Urothelium cell line (cell line): ENCODE results near the gene HSD17B1.

Source experiments
- DNase-seq: peaks from one replicate; pipeline ENCODE4 v3.0.0; 2011; ENCODE audit warnings: low spot score, mixed read lengths
- FAIRE-seq: peaks from 2 replicates; lab custom pipeline; 2011; peaks lifted over from hg19 to GRCh38; lab: Jason Lieb, UNC

Gene HSD17B1

GRCh38 chr17:42565523-42566214 lies 12.9 kb downstream of the HSD17B1 start:
- no peak for FAIRE-seq

GRCh38 chr17:42566215-42566882 lies 13.6 kb downstream of the HSD17B1 start:
- DNase-seq (no peak), FAIRE-seq (no peak)

More at GRCh38 chr17:42565523-42566214, 12.9 kb downstream of the HSD17B1 start:
- no peak for DNase-seq

DNA sequence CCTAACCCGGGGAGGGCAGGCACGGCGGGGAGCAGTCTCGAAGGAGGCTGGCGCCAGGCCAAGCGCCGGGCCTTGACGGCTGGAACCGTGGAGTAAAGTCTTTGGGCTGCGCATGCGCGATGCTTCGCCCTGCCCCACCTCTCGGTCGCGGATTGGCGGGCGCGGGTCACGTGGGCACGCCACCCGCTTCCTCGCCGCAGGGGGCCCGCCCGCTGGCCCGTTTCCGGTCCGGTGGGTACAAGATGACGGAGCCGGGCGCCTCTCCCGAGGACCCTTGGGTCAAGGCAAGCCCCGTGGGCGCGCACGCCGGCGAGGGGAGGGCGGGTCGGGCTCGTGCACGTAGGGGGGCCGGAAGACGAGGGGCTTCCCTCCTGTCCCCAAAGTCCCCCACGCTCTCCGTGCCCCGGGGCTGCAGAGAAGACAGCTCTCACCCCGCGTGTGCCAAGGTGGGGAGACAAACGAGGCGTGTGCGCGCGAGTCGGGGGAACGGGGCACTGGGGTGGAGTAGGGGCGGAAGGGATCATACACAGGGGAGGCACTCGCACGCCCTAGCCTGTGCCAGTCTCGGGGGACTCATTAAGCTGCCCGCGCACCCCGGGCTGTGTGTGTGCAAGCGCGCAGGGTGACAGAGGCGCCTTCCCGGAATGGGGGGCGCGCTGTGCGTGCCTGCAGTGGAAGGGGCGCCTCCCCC lies 14.3 kb downstream of the HSD17B1 start, which contains the start of gene MLX:
TSS of gene MLX (plus strand) at position 218 of the 691 bp plus-strand sequence. CDS start at position 243, 25 bp downstream.
- peak; percentile 98 for FAIRE-seq
- peak; percentile 100 for DNase-seq

DNA sequence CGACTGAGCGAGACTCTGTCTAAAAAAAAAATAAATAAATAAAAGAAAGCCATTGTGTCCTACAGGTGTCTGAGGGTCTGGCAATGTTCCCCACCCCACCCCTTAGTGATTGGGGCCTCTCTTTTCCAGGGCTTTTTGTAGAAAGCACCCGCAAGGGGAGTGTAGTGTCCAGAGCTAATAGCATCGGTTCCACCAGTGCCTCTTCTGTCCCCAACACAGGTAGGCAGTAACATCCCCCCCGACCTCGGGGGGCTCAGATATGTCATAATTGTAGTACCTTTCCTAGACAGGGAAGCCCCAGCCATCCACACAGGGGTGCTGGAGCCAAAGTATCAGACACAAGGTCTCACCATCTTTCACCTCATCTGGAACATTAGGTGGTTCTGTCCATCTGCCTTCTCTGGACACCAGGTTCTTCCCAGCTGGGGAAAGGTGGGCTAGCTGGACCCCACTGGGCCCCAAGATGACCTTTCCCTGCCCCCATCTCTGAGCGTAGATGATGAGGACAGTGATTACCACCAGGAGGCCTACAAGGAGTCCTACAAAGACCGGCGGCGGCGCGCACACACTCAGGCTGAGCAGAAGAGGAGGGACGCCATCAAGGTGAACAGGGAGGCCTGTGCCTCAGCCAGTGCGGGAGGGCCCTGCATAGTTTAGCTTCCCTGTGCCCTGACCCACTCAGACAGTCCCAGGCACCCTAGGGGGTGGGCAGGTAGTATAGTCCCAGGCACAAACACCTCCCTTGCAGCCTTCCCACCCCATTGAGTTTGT lies 15.8 kb downstream of the HSD17B1 start:
- DNase-seq, result no peak
- FAIRE-seq, result peak; percentile 20

- FAIRE-seq, result no peak
These were observed 18.9 kb downstream of the HSD17B1 start for GRCh38 chr17:42571435-42572225.

GRCh38 chr17:42573095-42573494 lies 20.4 kb downstream of the HSD17B1 start:
- DNase-seq (no peak), FAIRE-seq (no peak)

More at GRCh38 chr17:42571435-42572225, 18.9 kb downstream of the HSD17B1 start:
- DNase-seq, result no peak

GRCh38 chr17:42574463-42574862 lies 21.7 kb downstream of the HSD17B1 start:
- FAIRE-seq (no peak), DNase-seq (no peak)

- FAIRE-seq (no peak), DNase-seq (no peak)
These were observed 24.4 kb downstream of the HSD17B1 start for GRCh38 chr17:42577140-42577531.

DNA sequence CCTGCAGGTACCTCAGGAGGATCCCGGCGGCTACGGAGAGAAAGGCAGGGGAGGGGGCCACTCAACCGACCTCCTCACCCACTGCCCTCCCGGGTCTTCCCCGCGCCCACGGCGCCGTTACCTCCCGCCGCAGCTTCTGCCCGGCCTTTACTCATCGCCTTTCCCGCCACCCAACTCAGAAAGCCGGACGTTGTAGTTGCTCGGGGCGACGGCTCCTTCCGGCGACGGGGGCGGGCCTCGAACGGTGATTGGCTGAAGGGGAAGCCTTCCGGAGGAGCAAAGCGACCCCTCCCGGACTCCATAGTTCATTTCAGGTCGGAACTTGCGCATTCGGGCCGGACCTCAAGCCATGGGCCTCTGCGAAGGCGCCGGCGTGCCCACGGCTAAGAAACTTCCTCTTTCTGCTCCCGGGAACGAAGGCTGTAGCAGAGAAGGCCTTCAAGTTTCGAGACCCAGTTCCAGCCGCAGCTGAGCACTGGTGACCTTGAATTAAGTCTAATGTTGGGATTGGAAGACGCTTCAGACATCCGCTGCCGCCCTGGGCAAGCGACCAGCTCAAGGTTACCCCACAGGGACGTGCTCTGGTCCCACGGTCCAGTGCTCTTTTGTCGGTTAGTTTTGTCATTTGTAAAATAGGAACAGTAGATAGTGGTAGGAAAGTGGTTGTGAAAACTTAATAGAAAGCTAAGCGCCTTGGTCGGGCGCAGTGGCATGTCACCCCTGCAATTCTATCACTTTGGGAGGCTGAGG lies 25.0 kb downstream of the HSD17B1 start, which contains the start of gene PSMC3IP:
TSS of gene PSMC3IP (minus strand) at position 198 of the 750 bp plus-strand sequence. CDS start at position 155, 43 bp downstream.
- DNase-seq (peak; percentile 98), FAIRE-seq (no peak)

DNA sequence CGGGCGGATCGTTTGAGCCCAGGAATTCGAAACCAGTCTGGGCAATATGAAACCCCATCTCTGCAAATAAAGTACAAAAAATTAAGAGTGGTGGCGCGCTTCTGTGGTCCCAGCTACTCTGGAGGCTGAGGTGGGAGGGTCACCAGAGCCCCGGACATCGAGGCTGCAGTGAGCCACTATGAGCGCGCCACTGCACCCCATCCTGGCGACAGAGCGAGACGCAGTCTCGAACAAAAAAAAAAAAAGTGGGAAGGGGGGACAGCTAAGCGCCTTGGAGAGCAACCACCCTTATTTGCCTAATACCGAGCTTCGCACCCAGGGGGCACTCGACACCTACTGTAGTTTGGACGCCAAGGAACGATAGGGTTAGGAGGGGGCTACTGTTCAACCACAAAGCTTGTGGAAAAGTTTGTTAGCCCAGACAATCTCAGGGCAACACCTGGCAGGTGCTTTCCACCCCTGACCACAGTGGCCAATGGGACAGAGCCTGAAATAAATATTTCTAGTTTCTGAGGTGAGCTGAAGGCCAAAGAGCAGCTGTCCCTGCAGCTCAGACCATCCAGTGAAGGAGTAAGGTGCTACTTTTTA lies 25.7 kb downstream of the HSD17B1 start:
- peak; percentile 86 for DNase-seq
- FAIRE-seq, result no peak

- DNase-seq (no peak), FAIRE-seq (no peak)
These were observed 27.2 kb downstream of the HSD17B1 start for GRCh38 chr17:42579794-42580551.

- FAIRE-seq, result no peak
- no peak for DNase-seq
These were observed 29.1 kb downstream of the HSD17B1 start for GRCh38 chr17:42581744-42582270.

GRCh38 chr17:42584880-42585279 lies 32.2 kb downstream of the HSD17B1 start:
- no peak for DNase-seq
- no peak for FAIRE-seq

DNA sequence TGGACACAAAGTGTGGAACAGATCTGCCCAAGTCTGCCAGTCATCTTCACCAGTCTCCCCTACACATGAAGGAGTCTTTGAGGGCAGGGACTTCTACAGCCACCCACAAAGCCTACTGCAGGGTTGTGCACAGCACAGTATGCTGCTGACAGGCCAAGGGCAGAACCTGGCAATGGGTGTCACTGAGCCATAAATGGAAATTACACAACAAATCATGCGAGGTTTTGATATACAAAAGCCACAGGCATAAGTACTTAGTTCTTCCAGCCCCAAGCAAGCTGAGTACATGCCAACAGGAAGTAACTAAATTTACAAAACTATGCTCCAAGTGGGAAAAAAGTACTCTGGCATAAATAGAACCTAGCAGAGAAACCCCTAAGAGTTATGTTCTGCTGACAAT lies 32.6 kb downstream of the HSD17B1 start:
- DNase-seq, result no peak
- no peak for FAIRE-seq

GRCh38 chr17:42586514-42587230 lies 33.9 kb downstream of the HSD17B1 start:
- DNase-seq (no peak), FAIRE-seq (no peak)

DNA sequence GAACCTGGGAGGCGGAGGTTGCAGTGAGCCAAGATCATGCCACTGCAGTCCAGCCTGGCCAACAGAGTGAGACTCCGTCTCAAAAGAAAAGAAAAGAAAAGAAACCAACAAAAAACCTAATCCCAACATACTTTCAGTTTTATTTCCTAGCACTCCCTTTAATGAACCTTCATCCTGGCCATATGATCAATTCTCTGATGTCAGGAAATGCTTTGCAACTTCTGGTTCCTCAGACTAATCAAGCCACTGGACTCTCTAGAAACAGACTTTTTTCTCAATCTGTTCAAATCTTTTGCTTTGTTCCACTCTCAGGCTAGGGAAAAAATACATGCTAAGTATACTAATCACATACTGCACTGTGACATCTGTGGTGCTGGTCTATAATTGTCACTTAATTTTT lies 38.2 kb downstream of the HSD17B1 start:
- DNase-seq (no peak), FAIRE-seq (no peak)

DNA sequence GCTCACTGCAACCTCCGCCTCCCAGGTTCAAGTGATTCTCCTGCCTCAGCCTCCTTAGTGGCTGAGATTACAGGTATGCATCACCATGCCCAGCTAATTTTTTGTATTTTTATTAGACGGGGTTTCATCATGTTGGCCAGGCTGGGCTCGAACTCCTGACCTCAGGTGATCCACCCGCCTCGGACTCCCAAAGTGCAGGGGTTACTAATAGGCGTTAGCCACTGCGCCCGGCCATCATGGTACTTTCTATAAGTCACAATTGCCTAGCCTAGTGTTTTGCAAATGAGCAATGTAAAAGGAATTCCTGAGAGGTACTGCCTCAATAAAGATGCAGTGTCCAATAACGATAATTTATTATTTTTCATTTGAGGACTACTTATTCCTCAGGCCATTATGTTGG lies 38.7 kb downstream of the HSD17B1 start:
- DNase-seq (no peak), FAIRE-seq (no peak)
